HEK293 (cell line): ENCODE measurements around the gene SPINDOC.

ENCODE experiments used
- CTCF ChIA-PET: fragments of 350-600 bp; formaldehyde crosslinking; extraction: SDS; loops from one replicate; lab custom pipeline; 2021; ENCODE audit warnings: antibody characterized with exemption; lab: Yijun Ruan, JAX
- POLR2A ChIA-PET: fragments of 300-600 bp; formaldehyde crosslinking; extraction: SDS; loops from one replicate; lab custom pipeline; 2020; ENCODE audit warnings: antibody characterized with exemption, inconsistent platforms; lab: Yijun Ruan, JAX
- H3K27ac ChIP-seq: fragments of 200-500 bp; sonication (Bioruptor generic); 2 replicates; pipeline ENCODE4 v1.5.1; 2014; ENCODE audit warnings: low read depth, low read length, control low read depth, inconsistent platforms; ENCODE audit errors: extremely low read depth
- H3K36me3 ChIP-seq, 2 experiments: fragments of 200-500 bp in 1 of 2; sonication (Bioruptor generic) in 1 of 2; 1 replicate in 1 of 2; 2 replicates in 1 of 2; pipeline ENCODE4 v1.5.1; 2014 to 2017; ENCODE audit warnings: inconsistent platforms in 2 of 2, low read length in 2 of 2; ENCODE audit not compliant: control insufficient read depth in 2 of 2, insufficient read depth in 1 of 2
- H3K4me1 ChIP-seq: fragments of 200-500 bp; sonication (Bioruptor generic); 2 replicates; pipeline ENCODE4 v1.5.1; 2014; ENCODE audit warnings: mild to moderate bottlenecking, low read length, inconsistent platforms; ENCODE audit not compliant: control insufficient read depth, insufficient read depth
- H3K4me3 ChIP-seq: 2 replicates; pipeline ENCODE4 v1.5.1; 2011; ENCODE audit warnings: low read depth, mild to moderate bottlenecking, control low read depth, low read length, moderate library complexity
- H3K9me3 ChIP-seq: fragments of 200-500 bp; sonication (Bioruptor generic); 2 replicates; pipeline ENCODE4 v1.5.1; 2014; ENCODE audit warnings: low read depth, low read length, inconsistent platforms; ENCODE audit not compliant: control insufficient read depth, insufficient read depth
- GLIS1 ChIP-seq: fragments of 450-650 bp; formaldehyde crosslinking; IDR thresholded peaks from 2 replicates; pipeline ENCODE4 v1.5.1; 2016; ENCODE audit warnings: missing biosample characterization, missing genetic modification characterization
- GLIS2 ChIP-seq: fragments of 450-650 bp; formaldehyde crosslinking; IDR thresholded peaks from 2 replicates; pipeline ENCODE4 v1.5.1; 2016; ENCODE audit warnings: missing biosample characterization, missing genetic modification characterization
- OSR2 ChIP-seq: fragments of 450-650 bp; formaldehyde crosslinking; IDR thresholded peaks from 2 replicates; pipeline ENCODE4 v1.5.1; 2016; ENCODE audit warnings: missing biosample characterization, missing genetic modification characterization
- PRDM1 ChIP-seq: fragments of 450-650 bp; formaldehyde crosslinking; IDR thresholded peaks from 2 replicates; pipeline ENCODE4; 2016; ENCODE audit warnings: missing biosample characterization, missing genetic modification characterization
- SP3 ChIP-seq: fragments of 450-650 bp; formaldehyde crosslinking; IDR thresholded peaks from 2 replicates; pipeline ENCODE4 v1.5.1; 2016; ENCODE audit warnings: missing biosample characterization, missing genetic modification characterization
- TCF7L2 ChIP-seq: IDR thresholded peaks from 2 replicates; pipeline ENCODE4 v1.6.1; 2011; ENCODE audit warnings: low read depth, mild to moderate bottlenecking, inconsistent platforms, low read length, moderate library complexity, borderline replicate concordance
- ZBTB17 ChIP-seq: fragments of 450-650 bp; formaldehyde crosslinking; IDR thresholded peaks from 2 replicates; pipeline ENCODE4 v1.5.1; 2016; ENCODE audit warnings: missing biosample characterization, missing genetic modification characterization
- ZBTB20 ChIP-seq: fragments of 450-650 bp; formaldehyde crosslinking; IDR thresholded peaks from 2 replicates; pipeline ENCODE4 v1.5.1; 2016; ENCODE audit warnings: missing biosample characterization, missing genetic modification characterization
- ZBTB48 ChIP-seq: fragments of 450-650 bp; formaldehyde crosslinking; IDR thresholded peaks from 2 replicates; pipeline ENCODE4 v1.5.1; 2016; ENCODE audit warnings: missing biosample characterization, missing genetic modification characterization
- ZBTB8A ChIP-seq: fragments of 450-650 bp; formaldehyde crosslinking; IDR thresholded peaks from 2 replicates; pipeline ENCODE4 v1.5.1; 2016; ENCODE audit warnings: missing biosample characterization, missing genetic modification characterization
- ZEB2 ChIP-seq: fragments of 450-650 bp; formaldehyde crosslinking; IDR thresholded peaks from 2 replicates; pipeline ENCODE4 v1.5.1; 2016; ENCODE audit warnings: missing biosample characterization, missing genetic modification characterization
- ZNF132 ChIP-seq: fragments of 450-650 bp; formaldehyde crosslinking; IDR thresholded peaks from 2 replicates; pipeline ENCODE4 v1.5.1; 2017; ENCODE audit warnings: missing biosample characterization, missing genetic modification characterization, borderline replicate concordance
- ZNF174 ChIP-seq: fragments of 450-650 bp; formaldehyde crosslinking; IDR thresholded peaks from 2 replicates; pipeline ENCODE4 v1.5.0; 2017; ENCODE audit warnings: missing biosample characterization, mild to moderate bottlenecking, missing genetic modification characterization
- ZNF214 ChIP-seq: fragments of 450-650 bp; formaldehyde crosslinking; IDR thresholded peaks from 2 replicates; pipeline ENCODE4 v1.5.1; 2017; ENCODE audit warnings: missing biosample characterization, mild to moderate bottlenecking, missing genetic modification characterization, borderline replicate concordance
- ZNF335 ChIP-seq: fragments of 450-650 bp; formaldehyde crosslinking; conservative IDR thresholded peaks from 2 replicates; pipeline ENCODE4 v1.5.1; 2016; ENCODE audit warnings: missing biosample characterization, missing genetic modification characterization
- ZNF530 ChIP-seq: fragments of 450-650 bp; formaldehyde crosslinking; IDR thresholded peaks from 2 replicates; pipeline ENCODE4 v1.5.1; 2016; ENCODE audit warnings: low read depth, missing biosample characterization, missing genetic modification characterization
- ZNF544 ChIP-seq: fragments of 450-650 bp; formaldehyde crosslinking; IDR thresholded peaks from 2 replicates; pipeline ENCODE4 v1.5.0; 2017; ENCODE audit warnings: missing biosample characterization, missing genetic modification characterization
- ZNF621 ChIP-seq: fragments of 450-650 bp; formaldehyde crosslinking; IDR thresholded peaks from 2 replicates; pipeline ENCODE4 v1.5.1; 2017; ENCODE audit warnings: missing biosample characterization, missing genetic modification characterization
- ZNF654 ChIP-seq: fragments of 450-650 bp; formaldehyde crosslinking; IDR thresholded peaks from 2 replicates; pipeline ENCODE4 v1.5.1; 2016; ENCODE audit warnings: low read depth, missing biosample characterization, missing genetic modification characterization
- ZNF701 ChIP-seq: fragments of 450-650 bp; formaldehyde crosslinking; IDR thresholded peaks from 2 replicates; pipeline ENCODE4 v1.5.1; 2016; ENCODE audit warnings: missing biosample characterization, missing genetic modification characterization
- TF ChIP-seq, protein P1 (sequence below): sonication (generic); formaldehyde crosslinking; IDR thresholded peaks from 2 replicates; pipeline ENCODE4 v1.8.1; 2022; ENCODE audit warnings: mild to moderate bottlenecking, moderate library complexity, missing genetic modification reagents
- TF ChIP-seq, protein P2 (sequence below): fragments of 450-650 bp; formaldehyde crosslinking; IDR thresholded peaks from 2 replicates; pipeline ENCODE4 v1.5.1; 2016; ENCODE audit warnings: missing biosample characterization, missing genetic modification characterization
- TF ChIP-seq, protein P3 (sequence below): fragments of 450-650 bp; formaldehyde crosslinking; IDR thresholded peaks from 2 replicates; pipeline ENCODE4 v1.5.1; 2016; ENCODE audit warnings: missing biosample characterization, missing genetic modification characterization
- TF ChIP-seq, protein P4 (sequence below): fragments of 450-650 bp; formaldehyde crosslinking; optimal IDR thresholded peaks from 2 replicates; pipeline ENCODE3; 2016; ENCODE audit warnings: missing biosample characterization, mild to moderate bottlenecking, missing genetic modification characterization
- TF ChIP-seq, protein P5 (sequence below): fragments of 450-650 bp; formaldehyde crosslinking; IDR thresholded peaks from 2 replicates; pipeline ENCODE4 v1.5.1; 2016; ENCODE audit warnings: missing biosample characterization, missing genetic modification characterization

Gene SPINDOC

DNA sequence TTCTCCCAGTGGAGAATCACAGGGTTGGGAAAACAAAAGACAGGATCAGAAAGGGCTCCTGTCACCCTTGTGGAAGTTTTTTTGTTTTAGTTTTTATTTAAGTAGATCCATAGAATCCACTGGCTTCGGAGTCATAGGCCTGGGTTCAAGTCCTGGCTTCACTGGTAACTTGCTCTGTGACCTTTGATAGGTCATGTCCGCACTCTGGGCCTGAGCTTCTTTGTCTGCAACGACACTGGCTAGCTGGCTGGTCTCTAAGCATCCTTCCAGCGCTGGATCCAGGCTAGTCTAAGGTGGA lies 46.0 kb upstream of the SPINDOC start (continued):
- TF ChIP-seq ZNF530 (tag by site-specific recombination) (no peak), ZNF544 (no peak), TCF7L2 (no peak), ZNF214 (tag by site-specific recombination) (no peak), ZNF621 (tag by site-specific recombination) (no peak), ZNF174 (tag by site-specific recombination) (no peak), ZNF132 (tag by site-specific recombination) (no peak)
- TF ChIP-seq, protein P1, sequence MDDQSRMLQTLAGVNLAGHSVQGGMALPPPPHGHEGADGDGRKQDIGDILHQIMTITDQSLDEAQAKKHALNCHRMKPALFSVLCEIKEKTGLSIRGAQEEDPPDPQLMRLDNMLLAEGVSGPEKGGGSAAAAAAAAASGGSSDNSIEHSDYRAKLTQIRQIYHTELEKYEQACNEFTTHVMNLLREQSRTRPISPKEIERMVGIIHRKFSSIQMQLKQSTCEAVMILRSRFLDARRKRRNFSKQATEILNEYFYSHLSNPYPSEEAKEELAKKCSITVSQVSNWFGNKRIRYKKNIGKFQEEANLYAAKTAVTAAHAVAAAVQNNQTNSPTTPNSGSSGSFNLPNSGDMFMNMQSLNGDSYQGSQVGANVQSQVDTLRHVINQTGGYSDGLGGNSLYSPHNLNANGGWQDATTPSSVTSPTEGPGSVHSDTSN: no peak

DNA sequence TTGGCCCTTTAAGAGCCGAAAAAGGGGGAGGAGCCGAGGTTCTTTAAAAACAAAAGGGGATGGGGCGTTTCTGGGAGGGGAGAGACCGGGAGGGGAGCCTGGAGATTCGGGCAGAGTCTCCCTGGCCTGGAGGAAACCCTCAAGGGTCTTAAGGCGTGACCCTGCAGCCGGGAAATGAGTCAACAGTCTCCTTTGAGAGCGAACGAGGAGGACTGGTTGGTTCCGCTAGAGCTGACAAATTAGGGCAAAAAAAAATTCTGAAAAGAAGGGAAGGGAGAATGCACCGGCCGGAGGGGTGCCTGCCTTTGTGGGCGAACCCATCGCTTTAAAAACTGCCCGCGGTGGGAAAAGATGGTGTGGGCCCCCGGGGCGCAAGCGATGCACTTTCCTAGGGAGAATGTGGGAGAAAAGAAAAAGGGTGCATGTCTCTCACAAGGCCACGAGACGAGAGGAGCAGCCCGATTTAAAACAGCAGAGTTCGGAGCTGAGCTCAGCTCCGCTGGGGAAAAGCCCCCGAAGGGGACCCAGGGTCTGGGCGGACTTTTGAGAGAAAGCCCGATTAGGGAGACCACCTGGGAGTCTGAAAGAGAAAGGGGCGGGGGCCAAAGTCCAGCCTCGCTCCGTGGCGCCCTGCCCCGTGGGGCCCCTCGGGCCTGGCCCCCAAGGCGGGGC lies 45.6 kb upstream of the SPINDOC start:
- peak overlapping the region; percentile 71; the same call in 1 of the 2 replicates for H3K27ac ChIP-seq
- ChIA-PET POLR2A (interaction anchor here (1.0 to 2.3 kb wide), 5 partner anchors 10 to 178 kb away, joined by 3 to 10 read pairs (median 6); partner anchors contain the start of genes MARK2 and RTN3), CTCF (interaction anchor here (0.6 to 2.7 kb wide), 16 partner anchors 10 to 861 kb away, joined by 3 to 14 read pairs (median 4); partner anchors contain the start of gene CHRM1)
- TF ChIP-seq, protein P2, sequence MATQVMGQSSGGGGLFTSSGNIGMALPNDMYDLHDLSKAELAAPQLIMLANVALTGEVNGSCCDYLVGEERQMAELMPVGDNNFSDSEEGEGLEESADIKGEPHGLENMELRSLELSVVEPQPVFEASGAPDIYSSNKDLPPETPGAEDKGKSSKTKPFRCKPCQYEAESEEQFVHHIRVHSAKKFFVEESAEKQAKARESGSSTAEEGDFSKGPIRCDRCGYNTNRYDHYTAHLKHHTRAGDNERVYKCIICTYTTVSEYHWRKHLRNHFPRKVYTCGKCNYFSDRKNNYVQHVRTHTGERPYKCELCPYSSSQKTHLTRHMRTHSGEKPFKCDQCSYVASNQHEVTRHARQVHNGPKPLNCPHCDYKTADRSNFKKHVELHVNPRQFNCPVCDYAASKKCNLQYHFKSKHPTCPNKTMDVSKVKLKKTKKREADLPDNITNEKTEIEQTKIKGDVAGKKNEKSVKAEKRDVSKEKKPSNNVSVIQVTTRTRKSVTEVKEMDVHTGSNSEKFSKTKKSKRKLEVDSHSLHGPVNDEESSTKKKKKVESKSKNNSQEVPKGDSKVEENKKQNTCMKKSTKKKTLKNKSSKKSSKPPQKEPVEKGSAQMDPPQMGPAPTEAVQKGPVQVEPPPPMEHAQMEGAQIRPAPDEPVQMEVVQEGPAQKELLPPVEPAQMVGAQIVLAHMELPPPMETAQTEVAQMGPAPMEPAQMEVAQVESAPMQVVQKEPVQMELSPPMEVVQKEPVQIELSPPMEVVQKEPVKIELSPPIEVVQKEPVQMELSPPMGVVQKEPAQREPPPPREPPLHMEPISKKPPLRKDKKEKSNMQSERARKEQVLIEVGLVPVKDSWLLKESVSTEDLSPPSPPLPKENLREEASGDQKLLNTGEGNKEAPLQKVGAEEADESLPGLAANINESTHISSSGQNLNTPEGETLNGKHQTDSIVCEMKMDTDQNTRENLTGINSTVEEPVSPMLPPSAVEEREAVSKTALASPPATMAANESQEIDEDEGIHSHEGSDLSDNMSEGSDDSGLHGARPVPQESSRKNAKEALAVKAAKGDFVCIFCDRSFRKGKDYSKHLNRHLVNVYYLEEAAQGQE (tag by site-specific recombination): no peak
- TF ChIP-seq ZBTB20 (peak; percentile 23; the same call in 1 of the 2 replicates), ZNF530 (tag by site-specific recombination) (no peak), ZBTB17 (tag by site-specific recombination) (peak; percentile 17; the same call in 1 of the 2 replicates), ZNF335 (tag by site-specific recombination) (peak; percentile 55), GLIS2 (peak; percentile 80), ZNF701 (tag by site-specific recombination) (no peak), GLIS1 (peak; percentile 32; the same call in 1 of the 2 replicates), SP3 (tag by site-specific recombination) (peak; percentile 46; the same call in 1 of the 2 replicates), ZBTB48 (tag by site-specific recombination) (peak; percentile 27; the same call in 1 of the 2 replicates), ZEB2 (peak; percentile 41; the same call in 1 of the 2 replicates), PRDM1 (tag by site-specific recombination) (peak; percentile 77), ZBTB8A (tag by site-specific recombination) (peak; percentile 65), ZNF654 (tag by site-specific recombination) (0 out of 2 replicates have a peak, but pooled peaks have one; percentile 8), OSR2 (tag by site-specific recombination) (no peak)
- TF ChIP-seq, protein P3, sequence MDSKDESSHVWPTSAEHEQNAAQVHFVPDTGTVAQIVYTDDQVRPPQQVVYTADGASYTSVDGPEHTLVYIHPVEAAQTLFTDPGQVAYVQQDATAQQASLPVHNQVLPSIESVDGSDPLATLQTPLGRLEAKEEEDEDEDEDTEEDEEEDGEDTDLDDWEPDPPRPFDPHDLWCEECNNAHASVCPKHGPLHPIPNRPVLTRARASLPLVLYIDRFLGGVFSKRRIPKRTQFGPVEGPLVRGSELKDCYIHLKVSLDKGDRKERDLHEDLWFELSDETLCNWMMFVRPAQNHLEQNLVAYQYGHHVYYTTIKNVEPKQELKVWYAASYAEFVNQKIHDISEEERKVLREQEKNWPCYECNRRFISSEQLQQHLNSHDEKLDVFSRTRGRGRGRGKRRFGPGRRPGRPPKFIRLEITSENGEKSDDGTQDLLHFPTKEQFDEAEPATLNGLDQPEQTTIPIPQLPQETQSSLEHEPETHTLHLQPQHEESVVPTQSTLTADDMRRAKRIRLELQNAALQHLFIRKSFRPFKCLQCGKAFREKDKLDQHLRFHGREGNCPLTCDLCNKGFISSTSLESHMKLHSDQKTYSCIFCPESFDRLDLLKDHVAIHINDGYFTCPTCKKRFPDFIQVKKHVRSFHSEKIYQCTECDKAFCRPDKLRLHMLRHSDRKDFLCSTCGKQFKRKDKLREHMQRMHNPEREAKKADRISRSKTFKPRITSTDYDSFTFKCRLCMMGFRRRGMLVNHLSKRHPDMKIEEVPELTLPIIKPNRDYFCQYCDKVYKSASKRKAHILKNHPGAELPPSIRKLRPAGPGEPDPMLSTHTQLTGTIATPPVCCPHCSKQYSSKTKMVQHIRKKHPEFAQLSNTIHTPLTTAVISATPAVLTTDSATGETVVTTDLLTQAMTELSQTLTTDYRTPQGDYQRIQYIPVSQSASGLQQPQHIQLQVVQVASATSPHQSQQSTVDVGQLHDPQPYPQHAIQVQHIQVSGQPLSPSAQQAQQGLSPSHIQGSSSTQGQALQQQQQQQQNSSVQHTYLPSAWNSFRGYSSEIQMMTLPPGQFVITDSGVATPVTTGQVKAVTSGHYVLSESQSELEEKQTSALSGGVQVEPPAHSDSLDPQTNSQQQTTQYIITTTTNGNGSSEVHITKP (tag by site-specific recombination): peak; percentile 94
- TF ChIP-seq, protein P4, sequence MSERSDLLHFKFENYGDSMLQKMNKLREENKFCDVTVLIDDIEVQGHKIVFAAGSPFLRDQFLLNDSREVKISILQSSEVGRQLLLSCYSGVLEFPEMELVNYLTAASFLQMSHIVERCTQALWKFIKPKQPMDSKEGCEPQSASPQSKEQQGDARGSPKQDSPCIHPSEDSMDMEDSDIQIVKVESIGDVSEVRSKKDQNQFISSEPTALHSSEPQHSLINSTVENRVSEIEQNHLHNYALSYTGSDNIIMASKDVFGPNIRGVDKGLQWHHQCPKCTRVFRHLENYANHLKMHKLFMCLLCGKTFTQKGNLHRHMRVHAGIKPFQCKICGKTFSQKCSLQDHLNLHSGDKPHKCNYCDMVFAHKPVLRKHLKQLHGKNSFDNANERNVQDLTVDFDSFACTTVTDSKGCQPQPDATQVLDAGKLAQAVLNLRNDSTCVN (tag by site-specific recombination): peak; percentile 12
- TF ChIP-seq, protein P5, sequence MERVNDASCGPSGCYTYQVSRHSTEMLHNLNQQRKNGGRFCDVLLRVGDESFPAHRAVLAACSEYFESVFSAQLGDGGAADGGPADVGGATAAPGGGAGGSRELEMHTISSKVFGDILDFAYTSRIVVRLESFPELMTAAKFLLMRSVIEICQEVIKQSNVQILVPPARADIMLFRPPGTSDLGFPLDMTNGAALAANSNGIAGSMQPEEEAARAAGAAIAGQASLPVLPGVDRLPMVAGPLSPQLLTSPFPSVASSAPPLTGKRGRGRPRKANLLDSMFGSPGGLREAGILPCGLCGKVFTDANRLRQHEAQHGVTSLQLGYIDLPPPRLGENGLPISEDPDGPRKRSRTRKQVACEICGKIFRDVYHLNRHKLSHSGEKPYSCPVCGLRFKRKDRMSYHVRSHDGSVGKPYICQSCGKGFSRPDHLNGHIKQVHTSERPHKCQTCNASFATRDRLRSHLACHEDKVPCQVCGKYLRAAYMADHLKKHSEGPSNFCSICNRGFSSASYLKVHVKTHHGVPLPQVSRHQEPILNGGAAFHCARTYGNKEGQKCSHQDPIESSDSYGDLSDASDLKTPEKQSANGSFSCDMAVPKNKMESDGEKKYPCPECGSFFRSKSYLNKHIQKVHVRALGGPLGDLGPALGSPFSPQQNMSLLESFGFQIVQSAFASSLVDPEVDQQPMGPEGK (tag by site-specific recombination): peak; percentile 54; the same call in 1 of the 2 replicates

More for the DNA sequence above, 45.6 kb upstream of the SPINDOC start:
- H3K4me3 ChIP-seq: peak overlapping the region; percentile 51
- peaks cover 0 to 27% of the 10 kb centered on the region in 2 experiments; a peak in 1 of 3 replicates for H3K36me3 ChIP-seq
- no peaks in the 10 kb centered on the region for H3K4me1 ChIP-seq
- H3K9me3 ChIP-seq: no peaks in the 10 kb centered on the region
